HUES64 (cell line): ENCODE measurements around the gene ACYP2.
"Not testable (repeated sequence)": the region's sequence is repeated elsewhere in the genome, so short reads cannot be mapped to it uniquely, and the experiment has no call there.

Experiments
- H3K27ac ChIP-seq: 2 replicates; pipeline ENCODE4 v1.7.0; 2013; ENCODE audit warnings: low read depth, low read length, inconsistent platforms
- H3K27me3 ChIP-seq: 2 replicates; pipeline ENCODE4 v1.6.1; 2013; ENCODE audit warnings: mild to moderate bottlenecking, low read length; ENCODE audit not compliant: insufficient read depth
- H3K36me3 ChIP-seq: 2 replicates; pipeline ENCODE4 v1.6.1; 2013; ENCODE audit warnings: mild to moderate bottlenecking, low read length; ENCODE audit not compliant: insufficient read depth
- H3K4me1 ChIP-seq: 2 replicates; pipeline ENCODE4 v1.6.1; 2013; ENCODE audit warnings: mild to moderate bottlenecking, low read length, moderate library complexity; ENCODE audit not compliant: insufficient read depth
- H3K4me3 ChIP-seq: 2 replicates; pipeline ENCODE4 v1.5.1; 2013; ENCODE audit warnings: mild to moderate bottlenecking, low read length, moderate library complexity
- H3K9ac ChIP-seq: 2 replicates; pipeline ENCODE4 v1.6.1; 2013; ENCODE audit warnings: mild to moderate bottlenecking, low read depth, low read length
- H3K9me3 ChIP-seq: 2 replicates; pipeline ENCODE4 v1.6.1; 2013; ENCODE audit warnings: low read depth, low read length; ENCODE audit not compliant: insufficient read depth
- WGBS: fragments of 150-250, 120-280 bp; methylation state at CpG from one replicate; pipeline ENCODE4 v1.1.7; 2013; ENCODE audit warnings: missing lambda C conversion rate; 5-methylcytosine and 5-hydroxymethylcytosine counted together

ACYP2 gene

DNA sequence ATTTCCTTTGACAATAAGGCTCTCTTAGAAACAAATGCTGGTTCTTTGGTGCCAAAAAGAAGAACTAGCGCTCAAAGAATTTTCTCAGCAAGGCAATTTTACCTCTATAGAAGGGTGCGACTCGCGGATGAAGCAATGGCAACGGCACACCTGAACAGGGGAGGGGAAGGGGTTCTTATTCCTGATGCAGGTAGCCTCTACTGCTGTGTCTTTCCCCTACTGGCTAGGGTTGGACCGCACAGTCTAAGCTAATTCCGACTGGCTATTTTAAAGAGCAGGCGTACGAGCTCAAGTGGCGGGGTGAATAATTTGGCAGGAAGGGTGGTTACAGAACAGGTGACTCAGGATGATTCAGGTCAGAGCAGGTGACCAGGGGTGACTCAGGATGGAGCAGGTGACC, 1.2 kb downstream of the ACYP2 start:
- H3K27ac ChIP-seq, H3K27me3 ChIP-seq, H3K4me1 ChIP-seq, H3K36me3 ChIP-seq, H3K9ac ChIP-seq, H3K4me3 ChIP-seq: not testable (repeated sequence)
- peaks cover 48% of the 10 kb centered on the region for H3K9me3 ChIP-seq
- 96% methylated on average over 10 of the region's 10 CpGs for WGBS

DNA sequence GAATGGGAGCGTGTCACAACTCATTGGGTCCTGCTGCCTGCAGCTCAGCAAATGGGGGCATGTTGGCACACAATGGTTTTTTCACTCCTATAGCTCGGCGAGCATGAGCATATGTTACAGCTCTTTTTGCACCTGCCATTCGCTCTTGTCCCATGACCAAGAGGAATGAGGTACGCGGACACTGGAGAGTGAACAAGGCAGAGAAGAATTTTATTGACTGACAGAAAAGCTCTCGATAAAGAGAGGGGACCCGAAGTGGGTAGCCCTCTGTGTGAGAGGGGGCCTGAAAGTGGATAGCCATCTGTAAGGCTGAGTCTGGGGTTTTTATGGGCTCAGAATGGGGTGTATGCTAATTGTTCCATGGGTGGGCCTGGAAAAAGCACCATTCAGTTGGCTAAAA, 5.5 kb downstream of the ACYP2 start:
- H3K4me1 ChIP-seq = no peaks in the 10 kb centered on the region
- no peak overlapping the region for H3K27ac ChIP-seq
- no peak overlapping the region for H3K9ac ChIP-seq
- H3K4me3 ChIP-seq = no peak overlapping the region
- 97% methylated on average over 8 of the region's 8 CpGs for WGBS
- peaks cover 49% of the 10 kb centered on the region for H3K9me3 ChIP-seq
- no peaks in the 10 kb centered on the region for H3K27me3 ChIP-seq
- no peaks in the 10 kb centered on the region; the same call in 1 of the 2 replicates for H3K36me3 ChIP-seq

- Histone ChIP-seq H3K4me3 (no peak overlapping the region), H3K27me3 (no peaks in the 10 kb centered on the region), H3K36me3 (no peaks in the 10 kb centered on the region; the same call in 1 of the 2 replicates), H3K9ac (no peak overlapping the region), H3K27ac (no peak overlapping the region), H3K9me3 (peaks cover 35% of the 10 kb centered on the region), H3K4me1 (no peaks in the 10 kb centered on the region)
- WGBS = 96% methylated on average over 3 of the region's 3 CpGs
Measured at GRCh38 chr2:54122171-54122935, 6.9 kb downstream of the ACYP2 start.

DNA sequence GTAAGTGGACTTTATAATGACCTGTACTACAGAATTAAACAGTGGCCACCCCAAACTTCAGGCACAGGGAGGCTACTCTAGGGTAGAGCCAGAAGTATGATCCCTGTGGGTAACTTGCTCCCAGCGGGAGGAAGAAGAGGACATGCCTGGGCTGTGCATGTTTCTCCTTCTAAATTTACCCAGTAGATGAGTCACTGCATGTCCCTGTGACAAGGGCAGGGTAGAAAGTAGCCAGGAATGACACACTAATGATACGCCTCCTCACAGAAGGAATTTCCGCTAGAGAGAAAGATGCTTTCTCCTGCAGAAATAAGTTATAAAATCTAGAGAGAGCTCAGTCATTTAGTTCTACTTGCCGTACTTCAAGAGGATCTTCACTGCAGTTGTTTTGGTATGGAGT, 7.5 kb downstream of the ACYP2 start:
- Histone ChIP-seq H3K4me3 (no peak overlapping the region), H3K9me3 (peaks cover 29% of the 10 kb centered on the region), H3K9ac (no peak overlapping the region), H3K27me3 (no peaks in the 10 kb centered on the region), H3K4me1 (no peaks in the 10 kb centered on the region), H3K36me3 (no peaks in the 10 kb centered on the region; the same call in 1 of the 2 replicates), H3K27ac (no peak overlapping the region)
- 97% methylated on average over 4 of the region's 4 CpGs for WGBS

- not testable (repeated sequence) for H3K4me3 ChIP-seq, H3K27me3 ChIP-seq, H3K4me1 ChIP-seq, H3K9me3 ChIP-seq, H3K9ac ChIP-seq, H3K27ac ChIP-seq, H3K36me3 ChIP-seq
- 95% methylated on average over 2 of the region's 2 CpGs for WGBS
Measured at GRCh38 chr2:54127174-54127573, 11.8 kb downstream of the ACYP2 start.

DNA sequence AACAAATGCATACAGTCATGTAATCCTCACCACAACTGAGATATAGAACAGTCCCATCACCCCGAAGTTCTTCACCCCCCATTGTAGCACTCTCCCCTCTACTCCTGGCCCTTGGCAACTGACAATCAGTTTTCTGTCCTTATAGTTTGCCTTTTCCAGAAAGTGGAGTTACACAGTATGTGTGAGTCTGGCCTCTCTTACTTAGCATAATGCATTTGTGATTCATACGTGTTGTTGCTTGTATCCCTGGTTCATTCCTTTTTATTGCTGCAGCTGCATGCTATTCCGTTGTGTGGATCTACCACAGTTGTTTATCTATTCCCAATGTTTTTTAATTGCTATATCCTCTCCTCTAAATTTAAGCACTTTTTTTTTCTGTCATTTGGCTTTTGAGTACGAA, 17.6 kb downstream of the ACYP2 start:
- H3K9ac ChIP-seq = no peak overlapping the region
- H3K4me1 ChIP-seq = no peaks in the 10 kb centered on the region
- 95% methylated on average over 4 of the region's 4 CpGs for WGBS
- H3K27ac ChIP-seq = no peak overlapping the region
- no peaks in the 10 kb centered on the region for H3K27me3 ChIP-seq
- H3K9me3 ChIP-seq = no peaks in the 10 kb centered on the region
- H3K4me3 ChIP-seq = no peak overlapping the region
- no peaks in the 10 kb centered on the region for H3K36me3 ChIP-seq

DNA sequence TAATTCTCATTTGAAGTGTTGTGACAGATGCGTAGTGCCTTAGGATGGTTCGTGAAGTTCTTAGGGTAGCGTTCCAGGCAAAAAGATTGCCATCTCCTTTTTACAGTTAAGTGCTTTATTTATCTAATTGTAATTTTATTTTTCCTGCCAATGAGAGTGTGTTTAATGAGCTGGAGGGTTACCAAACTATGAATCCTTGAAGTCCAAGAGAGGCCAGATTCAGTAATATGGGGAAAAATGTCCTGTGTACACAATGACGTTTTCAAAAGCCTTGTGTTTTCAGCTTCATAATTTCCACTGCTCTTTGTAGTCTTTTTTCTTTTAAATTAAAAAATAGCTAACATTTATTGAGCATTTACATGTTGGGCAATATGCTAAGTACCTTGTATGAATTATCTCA, 23.8 kb downstream of the ACYP2 start:
- no peaks in the 10 kb centered on the region for H3K4me1 ChIP-seq
- no peak overlapping the region for H3K4me3 ChIP-seq
- H3K27ac ChIP-seq = no peak overlapping the region
- H3K9me3 ChIP-seq = no peaks in the 10 kb centered on the region
- no peak overlapping the region for H3K9ac ChIP-seq
- no peaks in the 10 kb centered on the region for H3K36me3 ChIP-seq
- WGBS = 100% methylated on average over 4 of the region's 4 CpGs
- no peaks in the 10 kb centered on the region for H3K27me3 ChIP-seq

DNA sequence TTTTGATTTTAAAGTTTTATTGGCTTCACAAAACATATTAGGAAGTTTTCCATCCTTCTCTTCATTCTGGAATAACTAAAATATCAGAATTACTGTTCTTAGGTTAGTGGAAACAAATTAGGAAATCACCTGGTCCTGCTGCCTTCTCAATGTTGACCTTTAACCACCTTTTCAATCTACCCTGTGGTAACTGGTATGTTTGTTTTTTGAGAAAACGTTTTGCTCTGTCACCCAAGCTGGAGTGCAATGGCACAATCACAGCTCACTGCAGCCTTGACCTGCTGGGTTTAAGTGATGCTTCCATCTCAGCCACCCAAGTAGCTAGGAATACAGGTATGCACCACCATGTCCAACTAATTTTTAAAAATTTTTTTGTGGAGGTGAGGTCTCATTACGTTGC, 28.4 kb downstream of the ACYP2 start:
- WGBS = 81% methylated on average over 2 of the region's 2 CpGs
- Histone ChIP-seq H3K4me1 (no peaks in the 10 kb centered on the region), H3K9ac (no peak overlapping the region)

GRCh38 chr2:54148391-54148790, 33.0 kb downstream of the ACYP2 start:
- H3K9me3 ChIP-seq = no peaks in the 10 kb centered on the region

More for the DNA sequence above, 28.4 kb downstream of the ACYP2 start:
- no peak overlapping the region for H3K4me3 ChIP-seq
- H3K27ac ChIP-seq = no peak overlapping the region
- no peaks in the 10 kb centered on the region for H3K27me3 ChIP-seq
- H3K36me3 ChIP-seq = no peaks in the 10 kb centered on the region
- H3K9me3 ChIP-seq = no peaks in the 10 kb centered on the region

GRCh38 chr2:54149638-54150441, 34.4 kb downstream of the ACYP2 start:
- Histone ChIP-seq H3K27me3 (no peaks in the 10 kb centered on the region), H3K9ac (no peak overlapping the region), H3K9me3 (no peaks in the 10 kb centered on the region), H3K4me1 (no peaks in the 10 kb centered on the region), H3K27ac (no peak overlapping the region), H3K4me3 (no peak overlapping the region), H3K36me3 (no peaks in the 10 kb centered on the region)
- WGBS = 88% methylated on average over 3 of the region's 3 CpGs

More at GRCh38 chr2:54148391-54148790, 33.0 kb downstream of the ACYP2 start:
- H3K27ac ChIP-seq = no peak overlapping the region
- no peaks in the 10 kb centered on the region for H3K27me3 ChIP-seq
- H3K4me3 ChIP-seq = no peak overlapping the region
- H3K4me1 ChIP-seq = no peaks in the 10 kb centered on the region
- no peak overlapping the region for H3K9ac ChIP-seq
- 91% methylated on average over 2 of the region's 2 CpGs for WGBS
- no peaks in the 10 kb centered on the region for H3K36me3 ChIP-seq

GRCh38 chr2:54158311-54158710, 42.9 kb downstream of the ACYP2 start:
- Histone ChIP-seq H3K4me3 (no peak overlapping the region), H3K9ac (no peak overlapping the region), H3K4me1 (no peaks in the 10 kb centered on the region), H3K27ac (no peak overlapping the region), H3K9me3 (no peaks in the 10 kb centered on the region), H3K27me3 (no peaks in the 10 kb centered on the region), H3K36me3 (no peaks in the 10 kb centered on the region)
- WGBS = 95% methylated on average over 6 of the region's 6 CpGs
